H9 (cell line): ENCODE results near the gene GREB1L. TPM values are rescaled to one million over a fixed set of nuclear protein-coding genes. Genes with fewer than 3 reads are reported as not detected.

Experiments
- DNase-seq: peaks from one replicate; pipeline ENCODE4 v3.0.0-alpha.2; 2017
- H2AFZ ChIP-seq: one replicate; pipeline ENCODE4 v1.6.1; 2013; ENCODE audit warnings: mild to moderate bottlenecking, low read length, control low read depth, moderate library complexity
- H2AK5ac ChIP-seq: 2 replicates; pipeline ENCODE4 v1.6.1; 2013; ENCODE audit warnings: low read length, control low read depth, mixed read lengths; ENCODE audit not compliant: insufficient read length
- H2BK120ac ChIP-seq: one replicate; pipeline ENCODE4 v1.6.1; 2013; ENCODE audit warnings: low read depth, mild to moderate bottlenecking, low read length, control low read depth, inconsistent platforms; ENCODE audit not compliant: poor library complexity, severe bottlenecking
- H2BK12ac ChIP-seq: 2 replicates; pipeline ENCODE4 v1.6.1; 2013; ENCODE audit warnings: low read length, control low read depth, mixed read lengths, low read depth; ENCODE audit not compliant: insufficient read length
- H2BK15ac ChIP-seq: 2 replicates; pipeline ENCODE4 v1.6.1; 2013; ENCODE audit warnings: low read depth, low read length, control low read depth
- H2BK20ac ChIP-seq: one replicate; pipeline ENCODE4 v1.6.1; 2013; ENCODE audit warnings: low read depth, mild to moderate bottlenecking, low read length, control low read depth, inconsistent platforms; ENCODE audit not compliant: poor library complexity, severe bottlenecking
- H2BK5ac ChIP-seq: 2 replicates; pipeline ENCODE4 v1.6.1; 2013; ENCODE audit warnings: low read length, control low read depth, mixed read lengths; ENCODE audit not compliant: insufficient read length
- H3K14ac ChIP-seq: 2 replicates; pipeline ENCODE4 v1.6.1; 2013; ENCODE audit warnings: low read length, control low read depth; ENCODE audit not compliant: insufficient read depth
- H3K18ac ChIP-seq: 2 replicates; pipeline ENCODE4 v1.6.1; 2013; ENCODE audit warnings: low read depth, mild to moderate bottlenecking, mixed read lengths, low read length, control low read depth; ENCODE audit not compliant: insufficient read length
- H3K23ac ChIP-seq: 2 replicates; pipeline ENCODE4 v1.6.1; 2013; ENCODE audit warnings: low read length, control low read depth, mixed read lengths, low read depth; ENCODE audit not compliant: insufficient read length
- H3K23me2 ChIP-seq: 2 replicates; pipeline ENCODE4 v1.6.1; 2013; ENCODE audit warnings: low read depth, mild to moderate bottlenecking, mixed read lengths, low read length, control low read depth; ENCODE audit not compliant: insufficient read length, poor library complexity, severe bottlenecking
- H3K27ac ChIP-seq: 2 replicates; pipeline ENCODE4 v1.5.1; 2013; ENCODE audit warnings: low read length, control low read depth, mixed read lengths, low read depth; ENCODE audit not compliant: insufficient read length
- H3K27me3 ChIP-seq: 2 replicates; pipeline ENCODE4 v1.6.1; 2013; ENCODE audit warnings: low read length, control low read depth, inconsistent platforms; ENCODE audit not compliant: insufficient read depth
- H3K4ac ChIP-seq: 2 replicates; pipeline ENCODE4 v1.6.1; 2013; ENCODE audit warnings: low read depth, mild to moderate bottlenecking, control low read depth, inconsistent platforms, low read length, moderate library complexity
- H3K4me1 ChIP-seq: 2 replicates; pipeline ENCODE4 v1.6.1; 2013; ENCODE audit warnings: low read length, control low read depth, inconsistent platforms; ENCODE audit not compliant: insufficient read depth
- H3K4me2 ChIP-seq: 2 replicates; pipeline ENCODE4 v1.6.1; 2013; ENCODE audit warnings: low read length, control low read depth, mixed read lengths; ENCODE audit not compliant: insufficient read length, insufficient read depth
- H3K56ac ChIP-seq: 2 replicates; pipeline ENCODE4 v1.6.1; 2013; ENCODE audit warnings: low read depth, mild to moderate bottlenecking, mixed read lengths, low read length, control low read depth; ENCODE audit not compliant: insufficient read length
- H3K79me1 ChIP-seq: 2 replicates; pipeline ENCODE4 v1.6.1; 2013; ENCODE audit warnings: low read depth, mild to moderate bottlenecking, moderate library complexity, low read length, control low read depth, inconsistent platforms; ENCODE audit not compliant: insufficient read depth, poor library complexity, severe bottlenecking
- H3K79me2 ChIP-seq: 2 replicates; pipeline ENCODE4 v1.6.1; 2013; ENCODE audit warnings: low read length, control low read depth, inconsistent platforms; ENCODE audit not compliant: insufficient read depth
- H3K9ac ChIP-seq: 2 replicates; pipeline ENCODE4 v1.6.1; 2013; ENCODE audit warnings: low read length, control low read depth, mixed read lengths; ENCODE audit not compliant: insufficient read length; ENCODE audit errors: extremely low read depth
- H3K9me3 ChIP-seq: one replicate; pipeline ENCODE4 v1.6.1; 2013; ENCODE audit warnings: low read depth, low read length, inconsistent platforms; ENCODE audit not compliant: control insufficient read depth
- H3T11ph ChIP-seq: one replicate; pipeline ENCODE4 v1.6.1; 2013; ENCODE audit warnings: mild to moderate bottlenecking, low read length, control low read depth, inconsistent platforms
- H4K20me1 ChIP-seq: one replicate; pipeline ENCODE4 v1.6.1; 2013; ENCODE audit not compliant: control insufficient read depth, insufficient read length, insufficient read depth
- H4K5ac ChIP-seq: 2 replicates; pipeline ENCODE4 v1.6.1; 2013; ENCODE audit warnings: low read depth, mild to moderate bottlenecking, mixed read lengths, low read length, control low read depth; ENCODE audit not compliant: insufficient read length
- H4K8ac ChIP-seq: replicated peaks from 2 replicates; pipeline ENCODE4 v1.6.1; 2013; ENCODE audit warnings: low read length, control low read depth, mixed read lengths, low read depth; ENCODE audit not compliant: insufficient read length
- H4K91ac ChIP-seq: 2 replicates; pipeline ENCODE4 v1.6.1; 2013; ENCODE audit warnings: low read depth, mild to moderate bottlenecking, moderate library complexity, mixed read lengths, low read length, control low read depth; ENCODE audit not compliant: insufficient read length
- H3K27ac Mint-ChIP-seq, 3 experiments: 2 replicates in 2 of 3; 3 replicates in 1 of 3; pipeline ENCODE4 v1.8.0; 2020 to 2021; ENCODE audit warnings: mixed read lengths in 3 of 3, mild to moderate bottlenecking in 1 of 3, moderate library complexity in 1 of 3
- H3K27me3 Mint-ChIP-seq: 2 replicates; pipeline ENCODE4 v1.8.0; 2021; ENCODE audit warnings: low read depth, mild to moderate bottlenecking, moderate library complexity, mixed read lengths
- H3K36me3 Mint-ChIP-seq, 3 experiments: 2 replicates in 2 of 3; 3 replicates in 1 of 3; pipeline ENCODE4 v1.8.0; 2020 to 2021; ENCODE audit warnings: low read depth in 3 of 3, mixed read lengths in 3 of 3; ENCODE audit not compliant: insufficient read depth in 1 of 3
- H3K4me1 Mint-ChIP-seq, 2 experiments: 2 replicates each; pipeline ENCODE4 v1.8.0; 2020; ENCODE audit warnings: mixed read lengths in 2 of 2
- H3K4me3 Mint-ChIP-seq, 2 experiments: 2 replicates in 1 of 2; 3 replicates in 1 of 2; pipeline ENCODE4 v1.8.0; 2020 to 2021; ENCODE audit warnings: mild to moderate bottlenecking in 2 of 2, mixed read lengths in 2 of 2, moderate library complexity in 1 of 2
- H3K9me3 Mint-ChIP-seq, 2 experiments: 2 replicates in 1 of 2; 3 replicates in 1 of 2; pipeline ENCODE4 v1.8.0; 2020; ENCODE audit warnings: mild to moderate bottlenecking in 2 of 2, mixed read lengths in 2 of 2, moderate library complexity in 1 of 2
- CTCF ChIP-seq: fragments of 200-600 bp; sonication (generic); conservative IDR thresholded peaks from 3 replicates; pipeline ENCODE4 v1.8.0; 2021; ENCODE audit warnings: antibody characterized with exemption, mild to moderate bottlenecking
- WGBS: extraction: QIAGEN DNeasy Blood & Tissue Kit; methylation state at CpG from one replicate; pipeline ENCODE4 v1.1.7; 2013; ENCODE audit warnings: missing lambda C conversion rate, low lambda C conversion rate, mixed read lengths; ENCODE audit not compliant: insufficient read length; ENCODE audit errors: extremely low coverage; 5-methylcytosine and 5-hydroxymethylcytosine counted together
- total RNA-seq: library from RNA; stranded (reverse); gene quantifications from 2 replicates; pipeline ENCODE4 v1.2.1, GENCODE V29; 2021

Gene GREB1L
- total RNA-seq, 1 experiment from 2014 or later: 2.7 TPM

- Histone ChIP-seq H3K27me3 (peaks cover 40% of the 10 kb centered on the region), H2BK15ac (no peak overlapping the region), H2BK20ac (no peak overlapping the region), H3K23ac (no peak overlapping the region), H4K20me1 (no peaks in the 10 kb centered on the region), H3K4me1 (no peaks in the 10 kb centered on the region), H3K23me2 (no peaks in the 10 kb centered on the region), H3K56ac (no peak overlapping the region), H4K5ac (no peak overlapping the region), H3K14ac (no peak overlapping the region), H3K79me1 (no peaks in the 10 kb centered on the region), H2BK5ac (no peak overlapping the region), H3K79me2 (no peaks in the 10 kb centered on the region), H3K27ac (no peak overlapping the region), H4K91ac (no peak overlapping the region), H2AFZ (no peak overlapping the region), H3K18ac (no peak overlapping the region), H3K9me3 (no peaks in the 10 kb centered on the region), H2BK12ac (no peak overlapping the region), H3K4me2 (no peak overlapping the region), H3K9ac (no peak overlapping the region), H2AK5ac (no peak overlapping the region), H3K4ac (no peak overlapping the region), H3T11ph (no peak overlapping the region), H2BK120ac (no peak overlapping the region), H4K8ac (no peak overlapping the region)
- WGBS: no CpG with 5 or more reads among the region's 2 CpGs
- no peak overlapping the region for H3K4me3 Mint-ChIP-seq
- no peak for TF ChIP-seq CTCF
- H3K27me3 Mint-ChIP-seq: peaks cover 92% of the 10 kb centered on the region
- no peak for DNase-seq
- peaks cover 18 to 44% of the 10 kb centered on the region in 2 experiments for H3K4me1 Mint-ChIP-seq
- H3K27ac Mint-ChIP-seq: 0 out of 7 replicates have a peak overlapping the region, but pooled peaks of 1 of the 3 experiments have one; percentile 2
- H3K9me3 Mint-ChIP-seq: peaks cover 0 to 5% of the 10 kb centered on the region in 2 experiments; a peak in 3 of 5 replicates
- H3K36me3 Mint-ChIP-seq: peaks cover 0 to 22% (median 0%) of the 10 kb centered on the region in 3 experiments; a peak in 2 of 7 replicates
Measured at GRCh38 chr18:21389283-21389682, 147.3 kb downstream of the GREB1L start.
